Measurements from ENCODE around the gene VTA1. TPM values are rescaled to one million over a fixed set of nuclear protein-coding genes. Genes with fewer than 3 reads are reported as not detected.

VTA1 gene
- total and polyA plus RNA-seq, 2 of the 4 experiments (the other 2 are of a cell fraction) = 60.9 to 120 TPM

DNA sequence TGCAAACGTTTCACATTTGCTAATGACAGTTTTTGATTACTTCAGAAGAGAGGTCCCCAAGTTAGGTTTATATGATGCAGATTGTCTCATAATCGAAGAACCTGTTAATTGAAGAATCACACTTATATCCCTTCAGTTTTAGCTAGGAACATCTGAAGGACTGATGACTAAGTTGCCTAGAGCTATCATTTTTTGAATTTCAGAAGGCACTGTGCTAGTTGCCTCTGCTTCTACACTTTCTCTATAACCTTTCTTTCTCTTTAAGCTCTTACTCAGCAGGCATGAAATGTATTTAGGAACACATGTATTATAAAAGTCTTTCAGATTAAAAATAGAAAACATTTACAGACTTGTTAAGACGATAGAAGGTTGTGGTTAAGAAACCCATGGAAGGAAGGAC, 28.7 kb upstream of the VTA1 start:
- no peak overlapping the region for H2AFZ ChIP-seq (replicated peaks; ENCODE audit: low read length, poor library complexity)
- no peak overlapping the region for H3K27ac ChIP-seq (ENCODE audit: insufficient read depth, low read length)
- no peak overlapping the region for H2AK5ac ChIP-seq (ENCODE audit: low read depth, low read length)
- no peaks in the 10 kb centered on the region for H3K27me3 ChIP-seq (ENCODE audit: control insufficient read depth, insufficient read depth, low read length)
- H3K18ac ChIP-seq (ENCODE audit: low read depth, low read length) = no peak overlapping the region
- no peaks in the 10 kb centered on the region for H3K36me3 ChIP-seq (ENCODE audit: control insufficient read depth, insufficient read depth, low read length)
- H3K4me2 ChIP-seq (ENCODE audit: low read depth, low read length) = no peak overlapping the region
- ATAC-seq (ENCODE audit: low read depth) (no peak), DNase-seq (no peak)
- H4K5ac ChIP-seq (ENCODE audit: low read depth, low read length) = no peak overlapping the region
- H2BK120ac ChIP-seq (ENCODE audit: low read depth, low read length) = no peak overlapping the region
- H2BK15ac ChIP-seq (ENCODE audit: low read depth, low read length) = no peak overlapping the region
- no peak overlapping the region for H4K91ac ChIP-seq (ENCODE audit: insufficient read depth, low read depth, low read length)
- H3K14ac ChIP-seq (replicated peaks; ENCODE audit: low read depth, low read length) = no peak overlapping the region
- H3K4ac ChIP-seq (ENCODE audit: low read depth, low read length) = no peak overlapping the region
- no peak overlapping the region for H4K8ac ChIP-seq (ENCODE audit: low read depth in 2 of 2, low read length in 2 of 2)
- no peaks in the 10 kb centered on the region for H3K4me1 ChIP-seq (ENCODE audit: control insufficient read depth, insufficient read depth, low read length)
- BruUV-seq (replicated peaks) = no TSS peak
- H3K9me3 ChIP-seq (ENCODE audit: control insufficient read depth, insufficient read depth, low read length) = no peaks in the 10 kb centered on the region
- no CpG with 5 or more reads among the region's 3 CpGs for WGBS, 2 experiments (ENCODE audit: extremely low coverage in 2 of 2, insufficient read length in 1 of 2)
- dilution Hi-C loops (cut with HindIII; ENCODE audit: low sequenced_read_pairs, unreplicated experiment) = no loop called here
- no peak overlapping the region for H3K56ac ChIP-seq (ENCODE audit: extremely low read depth, insufficient read depth, low read length)
- H2BK20ac ChIP-seq (ENCODE audit: low read depth, low read length) = no peak overlapping the region
- no peak overlapping the region for H3K23ac ChIP-seq (ENCODE audit: low read depth, low read length)
- no peaks in the 10 kb centered on the region for H4K20me1 ChIP-seq (ENCODE audit: insufficient read depth, low read length)
- H2AK9ac ChIP-seq (replicated peaks; ENCODE audit: low read depth, low read length, poor library complexity) = no peak overlapping the region
- H3K9me1 ChIP-seq (ENCODE audit: insufficient read depth, low read length) = no peaks in the 10 kb centered on the region
- H2BK5ac ChIP-seq (ENCODE audit: low read depth, low read length, poor library complexity, severe bottlenecking) = no peak overlapping the region
- in situ Hi-C loops (cut with MboI; ENCODE audit: low sequenced_read_pairs) = loop anchor here (10.0 kb wide), 1 partner anchor 444 kb away; no protein-coding TSS in a partner anchor
- no peak overlapping the region for H3K4me3 ChIP-seq (ENCODE audit: insufficient read depth, low read depth, low read length)
- TF ChIP-seq RAD21 (IDR thresholded peaks at IDR 0.05; ENCODE audit: low read length) (no peak), RFX5 (IDR thresholded peaks at IDR 0.05; ENCODE audit: low read depth, low read length) (no peak), BHLHE40 (IDR thresholded peaks at IDR 0.05; ENCODE audit: low read depth, low read length) (no peak), SMC3 (IDR thresholded peaks at IDR 0.05; ENCODE audit: low read depth, low read length) (no peak), CHD1 (IDR thresholded peaks at IDR 0.05; ENCODE audit: low read depth, low read length) (no peak), RCOR1 (IDR thresholded peaks at IDR 0.05; ENCODE audit: insufficient replicate concordance, low read length) (no peak), MAFK (IDR thresholded peaks at IDR 0.05; ENCODE audit: low read depth, low read length) (no peak), POLR2A (IDR thresholded peaks at IDR 0.05; ENCODE audit: low read depth, low read length) (no peak), CEBPB (IDR thresholded peaks at IDR 0.05; ENCODE audit: low read depth, low read length) (no peak), MXI1 (IDR thresholded peaks at IDR 0.05; ENCODE audit: borderline replicate concordance, low read depth, low read length) (no peak), FOS (IDR thresholded peaks at IDR 0.05; ENCODE audit: low read depth, low read length) (no peak), NFE2L2 (IDR thresholded peaks at IDR 0.05; ENCODE audit: low read depth, low read length) (no peak), MAZ (IDR thresholded peaks at IDR 0.05; ENCODE audit: borderline replicate concordance, low read depth, low read length) (no peak)
- TF ChIP-seq, protein P1, sequence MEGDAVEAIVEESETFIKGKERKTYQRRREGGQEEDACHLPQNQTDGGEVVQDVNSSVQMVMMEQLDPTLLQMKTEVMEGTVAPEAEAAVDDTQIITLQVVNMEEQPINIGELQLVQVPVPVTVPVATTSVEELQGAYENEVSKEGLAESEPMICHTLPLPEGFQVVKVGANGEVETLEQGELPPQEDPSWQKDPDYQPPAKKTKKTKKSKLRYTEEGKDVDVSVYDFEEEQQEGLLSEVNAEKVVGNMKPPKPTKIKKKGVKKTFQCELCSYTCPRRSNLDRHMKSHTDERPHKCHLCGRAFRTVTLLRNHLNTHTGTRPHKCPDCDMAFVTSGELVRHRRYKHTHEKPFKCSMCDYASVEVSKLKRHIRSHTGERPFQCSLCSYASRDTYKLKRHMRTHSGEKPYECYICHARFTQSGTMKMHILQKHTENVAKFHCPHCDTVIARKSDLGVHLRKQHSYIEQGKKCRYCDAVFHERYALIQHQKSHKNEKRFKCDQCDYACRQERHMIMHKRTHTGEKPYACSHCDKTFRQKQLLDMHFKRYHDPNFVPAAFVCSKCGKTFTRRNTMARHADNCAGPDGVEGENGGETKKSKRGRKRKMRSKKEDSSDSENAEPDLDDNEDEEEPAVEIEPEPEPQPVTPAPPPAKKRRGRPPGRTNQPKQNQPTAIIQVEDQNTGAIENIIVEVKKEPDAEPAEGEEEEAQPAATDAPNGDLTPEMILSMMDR (conservative IDR thresholded peaks at IDR 0.05; ENCODE audit: low read depth, low read length) = no peak
- TF ChIP-seq, protein P2, sequence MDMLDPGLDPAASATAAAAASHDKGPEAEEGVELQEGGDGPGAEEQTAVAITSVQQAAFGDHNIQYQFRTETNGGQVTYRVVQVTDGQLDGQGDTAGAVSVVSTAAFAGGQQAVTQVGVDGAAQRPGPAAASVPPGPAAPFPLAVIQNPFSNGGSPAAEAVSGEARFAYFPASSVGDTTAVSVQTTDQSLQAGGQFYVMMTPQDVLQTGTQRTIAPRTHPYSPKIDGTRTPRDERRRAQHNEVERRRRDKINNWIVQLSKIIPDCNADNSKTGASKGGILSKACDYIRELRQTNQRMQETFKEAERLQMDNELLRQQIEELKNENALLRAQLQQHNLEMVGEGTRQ (IDR thresholded peaks at IDR 0.05; ENCODE audit: low read depth, low read length) = no peak
- TF ChIP-seq, protein P3, sequence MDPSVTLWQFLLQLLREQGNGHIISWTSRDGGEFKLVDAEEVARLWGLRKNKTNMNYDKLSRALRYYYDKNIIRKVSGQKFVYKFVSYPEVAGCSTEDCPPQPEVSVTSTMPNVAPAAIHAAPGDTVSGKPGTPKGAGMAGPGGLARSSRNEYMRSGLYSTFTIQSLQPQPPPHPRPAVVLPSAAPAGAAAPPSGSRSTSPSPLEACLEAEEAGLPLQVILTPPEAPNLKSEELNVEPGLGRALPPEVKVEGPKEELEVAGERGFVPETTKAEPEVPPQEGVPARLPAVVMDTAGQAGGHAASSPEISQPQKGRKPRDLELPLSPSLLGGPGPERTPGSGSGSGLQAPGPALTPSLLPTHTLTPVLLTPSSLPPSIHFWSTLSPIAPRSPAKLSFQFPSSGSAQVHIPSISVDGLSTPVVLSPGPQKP (IDR thresholded peaks at IDR 0.05; ENCODE audit: borderline replicate concordance, low read depth, low read length) = no peak
- intact Hi-C loops (cut with micrococcal nuclease) = no loop called here
- no peak overlapping the region for H3K9ac ChIP-seq (ENCODE audit: low read depth, low read length)
- H3K79me1 ChIP-seq (ENCODE audit: low read depth in 1 of 2, low read length in 2 of 2) = no peaks in the 10 kb centered on the region
- CTCF ChIA-PET = no interaction called here
- POLR2A ChIA-PET (ENCODE audit: unreplicated experiment) = no interaction called here

Measured in IMR-90 (cell line).